GM20000 (cell line): ENCODE results near the gene EPHA3.

Experiments
- DNase-seq: peaks from one replicate; pipeline ENCODE4 v3.0.0; 2012; ENCODE audit warnings: low spot score
- CTCF ChIP-seq: IDR thresholded peaks from 2 replicates; pipeline ENCODE4 v1.5.1; 2012; ENCODE audit warnings: mild to moderate bottlenecking, control low read depth; ENCODE audit errors: extremely low read depth, missing control alignments

EPHA3 gene

GRCh38 chr3:89171687-89172545 is 64.5 kb downstream of the EPHA3 start:
- no peak for DNase-seq
- no peak for TF ChIP-seq CTCF

- no peak for TF ChIP-seq CTCF
- DNase-seq, result no peak
These were observed 66.1 kb downstream of the EPHA3 start for GRCh38 chr3:89173546-89173945.

- DNase-seq, result no peak
- no peak for TF ChIP-seq CTCF
These were observed 72.1 kb downstream of the EPHA3 start for GRCh38 chr3:89179355-89180001.

- no peak for DNase-seq
- TF ChIP-seq CTCF, result no peak
These were observed 72.9 kb downstream of the EPHA3 start for GRCh38 chr3:89180334-89180733.

GRCh38 chr3:89182056-89182455 is 74.6 kb downstream of the EPHA3 start:
- TF ChIP-seq CTCF, result no peak

GRCh38 chr3:89184151-89184995 is 77.0 kb downstream of the EPHA3 start:
- TF ChIP-seq CTCF, result no peak
- no peak for DNase-seq

More at GRCh38 chr3:89182056-89182455, 74.6 kb downstream of the EPHA3 start:
- DNase-seq, result no peak
